Calu3 (cell line): Measurements from ENCODE around the gene MUC6. TPM values are rescaled to one million over a fixed set of nuclear protein-coding genes. Genes with fewer than 3 reads are reported as not detected.

Experiments
- BruUV-seq: library from RNA; stranded (reverse); fragments of 400-500 nt; replicated peaks from 2 replicates; lab custom pipeline; 2021; lab: Mats Ljungman, UMichigan
- CTCF ChIA-PET: fragments of 300-600 bp; sonication (Branson Sonifier 250); formaldehyde crosslinking; loops from one replicate; lab custom pipeline; 2022; ENCODE audit warnings: antibody characterized with exemption; lab: Charles Lee
- DNase-seq: peaks from one replicate; pipeline ENCODE4 v3.0.0; 2022
- H3K27ac Mint-ChIP-seq: one replicate; pipeline ENCODE4 v1.8.0; 2022; ENCODE audit warnings: mixed read lengths; ENCODE audit not compliant: unreplicated experiment
- H3K27me3 Mint-ChIP-seq: one replicate; pipeline ENCODE4 v1.8.0; 2022; ENCODE audit warnings: mixed read lengths; ENCODE audit not compliant: unreplicated experiment
- H3K36me3 Mint-ChIP-seq: one replicate; pipeline ENCODE4 v1.8.0; 2022; ENCODE audit warnings: mild to moderate bottlenecking, moderate library complexity, mixed read lengths; ENCODE audit not compliant: insufficient read depth, unreplicated experiment
- H3K4me1 Mint-ChIP-seq: one replicate; pipeline ENCODE4 v1.8.0; 2022; ENCODE audit warnings: mild to moderate bottlenecking, low read depth, mixed read lengths; ENCODE audit not compliant: unreplicated experiment
- H3K4me3 Mint-ChIP-seq: one replicate; pipeline ENCODE4 v1.8.0; 2022; ENCODE audit warnings: mild to moderate bottlenecking, low read depth, moderate library complexity, mixed read lengths; ENCODE audit not compliant: unreplicated experiment
- H3K9me3 Mint-ChIP-seq: one replicate; pipeline ENCODE4 v1.8.0; 2022; ENCODE audit warnings: low read depth, mixed read lengths; ENCODE audit not compliant: unreplicated experiment
- intact Hi-C: fragments of 100-400 bp; cut with micrococcal nuclease; formaldehyde crosslinking; loops from one replicate; pipeline ENCODE4 v1.10.0; 2022; ENCODE audit not compliant: unreplicated experiment
- total RNA-seq: library from RNA; stranded (reverse); gene quantifications from 2 replicates; pipeline ENCODE4 v1.2.3, GENCODE V29; 2022
- TF ChIP-seq, protein P1 (sequence below): fragments of 200-600 bp; IDR thresholded peaks from one replicate; pipeline ENCODE4 v1.8.0; 2022; ENCODE audit warnings: antibody characterized with exemption; ENCODE audit not compliant: unreplicated experiment

Gene MUC6
- total RNA-seq, 1 experiment from 2014 or later: 0.73 TPM

DNA sequence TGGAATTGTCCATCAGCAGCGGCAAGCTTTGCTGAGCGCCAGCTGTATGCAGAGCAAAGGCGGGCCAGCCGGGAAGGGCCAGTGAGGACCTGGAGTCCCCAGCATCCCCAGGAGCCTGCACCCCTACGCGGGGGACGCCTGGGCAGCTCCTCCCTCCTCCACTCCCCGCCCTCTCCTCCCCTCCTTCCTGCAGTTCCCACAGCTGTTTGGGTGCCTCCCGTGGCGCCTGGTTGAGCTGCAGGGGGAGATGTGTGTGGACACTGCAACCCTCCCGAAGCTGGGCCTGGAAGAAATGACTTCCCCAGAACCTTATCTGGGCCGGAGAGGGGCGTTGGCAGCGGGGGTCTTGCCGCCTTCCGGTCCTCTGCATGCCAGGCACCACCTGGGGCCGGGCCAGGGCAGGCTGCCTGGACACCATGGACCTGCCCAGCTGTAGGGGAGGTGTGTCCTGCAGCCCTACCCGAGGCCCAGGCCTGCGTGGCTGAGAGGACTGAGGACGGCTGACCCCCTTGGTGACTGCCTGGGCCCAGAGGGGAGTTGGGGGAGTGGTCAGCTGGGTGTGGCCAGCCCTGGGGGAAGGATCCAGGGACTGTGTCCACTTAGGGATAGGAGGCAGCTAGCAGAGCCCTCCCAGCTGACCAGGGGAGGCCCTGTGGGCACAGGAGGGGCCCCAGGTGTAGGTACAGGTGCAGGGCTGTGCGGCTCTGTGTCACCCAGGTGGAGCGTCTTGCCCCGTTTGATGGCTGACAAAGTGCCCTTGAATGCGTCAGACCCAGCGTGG lies 16.8 kb upstream of the MUC6 start:
- CTCF ChIA-PET: no interaction called here
- no peak for DNase-seq
- Mint-ChIP-seq H3K27ac (no peak overlapping the region), H3K27me3 (peaks cover 9% of the 10 kb centered on the region), H3K4me3 (no peak overlapping the region), H3K36me3 (peaks cover 7% of the 10 kb centered on the region), H3K9me3 (no peaks in the 10 kb centered on the region), H3K4me1 (peaks cover 18% of the 10 kb centered on the region)
- BruUV-seq: no TSS peak
- intact Hi-C loops: loop anchor here (10.0 kb wide), 1 partner anchor 199 kb away; no protein-coding TSS in a partner anchor
- TF ChIP-seq, protein P1, sequence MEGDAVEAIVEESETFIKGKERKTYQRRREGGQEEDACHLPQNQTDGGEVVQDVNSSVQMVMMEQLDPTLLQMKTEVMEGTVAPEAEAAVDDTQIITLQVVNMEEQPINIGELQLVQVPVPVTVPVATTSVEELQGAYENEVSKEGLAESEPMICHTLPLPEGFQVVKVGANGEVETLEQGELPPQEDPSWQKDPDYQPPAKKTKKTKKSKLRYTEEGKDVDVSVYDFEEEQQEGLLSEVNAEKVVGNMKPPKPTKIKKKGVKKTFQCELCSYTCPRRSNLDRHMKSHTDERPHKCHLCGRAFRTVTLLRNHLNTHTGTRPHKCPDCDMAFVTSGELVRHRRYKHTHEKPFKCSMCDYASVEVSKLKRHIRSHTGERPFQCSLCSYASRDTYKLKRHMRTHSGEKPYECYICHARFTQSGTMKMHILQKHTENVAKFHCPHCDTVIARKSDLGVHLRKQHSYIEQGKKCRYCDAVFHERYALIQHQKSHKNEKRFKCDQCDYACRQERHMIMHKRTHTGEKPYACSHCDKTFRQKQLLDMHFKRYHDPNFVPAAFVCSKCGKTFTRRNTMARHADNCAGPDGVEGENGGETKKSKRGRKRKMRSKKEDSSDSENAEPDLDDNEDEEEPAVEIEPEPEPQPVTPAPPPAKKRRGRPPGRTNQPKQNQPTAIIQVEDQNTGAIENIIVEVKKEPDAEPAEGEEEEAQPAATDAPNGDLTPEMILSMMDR: no peak

DNA sequence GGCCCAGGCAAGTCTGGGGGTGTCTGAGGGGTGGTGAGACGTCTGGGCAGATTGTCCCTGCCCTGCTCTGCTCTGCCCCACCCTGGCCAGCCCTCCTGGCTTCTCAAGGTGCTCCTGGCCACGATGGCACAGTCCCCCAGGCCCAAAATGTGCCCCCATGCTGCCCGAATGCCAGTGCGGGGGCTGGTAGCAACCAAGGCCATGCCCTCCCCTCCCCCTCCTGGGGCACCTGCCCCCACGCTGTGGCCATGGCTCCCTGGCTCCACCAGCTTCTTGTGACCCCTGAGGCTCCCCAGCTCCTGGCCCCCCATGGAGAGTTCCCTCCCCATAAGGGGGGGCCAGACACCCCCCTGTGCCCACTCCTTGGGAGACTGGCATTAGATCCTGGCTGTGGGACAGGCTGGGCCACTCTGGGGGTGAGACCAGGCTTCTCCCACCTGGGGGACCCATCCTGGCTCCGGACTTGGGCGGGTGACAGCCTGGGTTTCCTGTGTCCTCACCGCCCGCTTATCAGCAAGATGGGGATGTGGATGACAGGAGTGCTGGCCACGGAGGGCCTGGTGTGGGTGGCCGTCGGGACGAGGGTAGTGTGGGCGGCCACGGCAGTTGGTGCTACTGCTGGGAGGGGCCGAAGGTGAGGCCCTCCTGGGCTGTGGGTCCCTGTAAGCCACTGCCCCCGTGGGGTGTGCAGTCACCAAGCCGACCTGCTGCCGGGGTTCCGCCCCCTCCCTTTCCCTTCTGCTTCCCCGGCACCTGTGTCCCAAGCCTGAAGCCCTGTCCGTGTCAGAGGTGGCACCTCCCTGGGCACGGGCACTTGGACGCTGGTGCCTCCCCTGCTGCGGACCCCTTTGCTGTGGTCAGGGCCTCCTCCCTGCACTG lies 15.9 kb upstream of the MUC6 start:
- H3K9me3 Mint-ChIP-seq: no peaks in the 10 kb centered on the region
- peaks cover 18% of the 10 kb centered on the region for H3K4me1 Mint-ChIP-seq
- H3K36me3 Mint-ChIP-seq: peaks cover 7% of the 10 kb centered on the region
- BruUV-seq: no TSS peak
- TF ChIP-seq, protein P1: no peak
- no peak overlapping the region for H3K27ac Mint-ChIP-seq
- H3K4me3 Mint-ChIP-seq: no peak overlapping the region
- DNase-seq: no peak
- CTCF ChIA-PET: no interaction called here
- intact Hi-C loops: loop anchor here (10.0 kb wide), 1 partner anchor 198 kb away; no protein-coding TSS in a partner anchor
- H3K27me3 Mint-ChIP-seq: peaks cover 18% of the 10 kb centered on the region

DNA sequence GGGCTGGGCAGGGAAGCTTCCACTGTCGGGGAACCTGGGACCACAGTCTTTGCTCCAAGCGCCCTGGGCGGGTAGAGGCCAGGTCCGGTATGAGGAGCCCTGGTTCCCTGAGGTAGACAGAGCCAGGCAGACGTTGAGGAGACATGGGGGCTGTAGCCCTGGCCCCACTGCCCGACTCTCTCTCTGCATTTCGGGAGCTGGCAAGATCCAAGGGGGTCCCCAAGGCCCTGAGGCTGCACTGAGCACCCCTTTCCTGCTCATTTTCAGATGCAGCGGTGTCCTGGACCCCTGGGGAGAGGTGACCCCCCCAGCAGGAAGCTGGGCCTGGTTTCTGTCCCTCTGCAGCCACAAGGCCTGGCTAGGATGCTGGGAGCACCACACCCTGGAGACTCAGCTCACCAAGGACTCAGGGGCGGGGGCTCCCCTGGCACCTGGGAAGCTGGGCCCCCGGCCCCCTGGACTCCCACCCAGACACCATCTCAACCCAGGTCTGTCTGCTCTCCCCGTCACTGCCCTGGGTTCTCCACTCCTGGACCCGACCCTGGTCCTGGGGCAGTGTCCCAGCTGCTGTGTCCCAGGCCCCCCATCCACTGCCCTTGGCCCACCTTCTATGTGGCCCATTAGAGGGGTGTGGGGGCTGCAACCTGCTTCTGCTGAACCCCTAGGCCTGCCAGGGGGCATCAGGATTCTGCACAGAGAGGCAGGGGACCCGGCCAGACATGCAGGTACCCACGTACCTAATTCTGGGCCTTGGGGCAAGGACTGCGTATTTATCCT lies 15.0 kb upstream of the MUC6 start:
- Mint-ChIP-seq H3K36me3 (peaks cover 7% of the 10 kb centered on the region), H3K27ac (no peak overlapping the region), H3K27me3 (peaks cover 26% of the 10 kb centered on the region), H3K4me3 (no peak overlapping the region), H3K9me3 (no peaks in the 10 kb centered on the region), H3K4me1 (peaks cover 18% of the 10 kb centered on the region)
- no peak for DNase-seq
- intact Hi-C loops: loop anchor here (10.0 kb wide), 1 partner anchor 197 kb away; no protein-coding TSS in a partner anchor
- CTCF ChIA-PET: interaction anchor here (0.9 to 1.6 kb wide), 7 partner anchors 9 to 203 kb away, joined by 3 to 6 read pairs (median 4); no protein-coding TSS in a partner anchor
- TF ChIP-seq, protein P1: no peak
- no TSS peak for BruUV-seq
